T-helper 1 cell treated with Interleukin-12 subunit alpha and Interleukin-12 subunit beta and Interleukin-4 antibody, amounts not matched to agents 30 μg/mL and 1 μg/mL, for 36 hours (primary cell): ENCODE measurements around the gene SLC25A29.

Experiments
- H3K27ac Mint-ChIP-seq: one replicate; pipeline ENCODE4 v1.8.0; 2021; ENCODE audit warnings: mild to moderate bottlenecking, mixed read lengths
- H3K27me3 Mint-ChIP-seq: one replicate; pipeline ENCODE4 v1.8.0; 2021; ENCODE audit warnings: low read depth, mixed read lengths
- H3K36me3 Mint-ChIP-seq: one replicate; pipeline ENCODE4 v1.8.0; 2021; ENCODE audit warnings: low read depth, mixed read lengths
- H3K4me1 Mint-ChIP-seq: one replicate; pipeline ENCODE4 v1.8.0; 2021; ENCODE audit warnings: low read depth, mixed read lengths
- H3K4me3 Mint-ChIP-seq: one replicate; pipeline ENCODE4 v1.8.0; 2021; ENCODE audit warnings: mild to moderate bottlenecking, moderate library complexity, mixed read lengths
- H3K9me3 Mint-ChIP-seq: one replicate; pipeline ENCODE4 v1.8.0; 2021; ENCODE audit warnings: mixed read lengths

Gene SLC25A29

GRCh38 chr14:100268591-100269207, 37.5 kb downstream of the SLC25A29 start:
- Mint-ChIP-seq H3K9me3 (no peaks in the 10 kb centered on the region), H3K4me3 (no peak overlapping the region), H3K4me1 (peaks cover 20% of the 10 kb centered on the region), H3K36me3 (peaks cover 6% of the 10 kb centered on the region), H3K27me3 (no peaks in the 10 kb centered on the region), H3K27ac (no peak overlapping the region)

- H3K9me3 Mint-ChIP-seq, result no peaks in the 10 kb centered on the region
- peaks cover 6% of the 10 kb centered on the region for H3K36me3 Mint-ChIP-seq
- H3K4me3 Mint-ChIP-seq, result no peak overlapping the region
- no peak overlapping the region for H3K27ac Mint-ChIP-seq
- peaks cover 20% of the 10 kb centered on the region for H3K4me1 Mint-ChIP-seq
- no peaks in the 10 kb centered on the region for H3K27me3 Mint-ChIP-seq
Observed at GRCh38 chr14:100267990-100268389, 38.3 kb downstream of the SLC25A29 start.

GRCh38 chr14:100263141-100263540, 43.1 kb downstream of the SLC25A29 start:
- peaks cover 44% of the 10 kb centered on the region for H3K4me1 Mint-ChIP-seq
- peaks cover 8% of the 10 kb centered on the region for H3K36me3 Mint-ChIP-seq
- no peak overlapping the region for H3K4me3 Mint-ChIP-seq
- H3K27me3 Mint-ChIP-seq, result no peaks in the 10 kb centered on the region
- H3K27ac Mint-ChIP-seq, result no peak overlapping the region
- H3K9me3 Mint-ChIP-seq, result no peaks in the 10 kb centered on the region

GRCh38 chr14:100262545-100262944, 43.7 kb downstream of the SLC25A29 start:
- H3K27me3 Mint-ChIP-seq, result no peaks in the 10 kb centered on the region
- peaks cover 8% of the 10 kb centered on the region for H3K36me3 Mint-ChIP-seq
- no peak overlapping the region for H3K4me3 Mint-ChIP-seq
- no peaks in the 10 kb centered on the region for H3K9me3 Mint-ChIP-seq
- H3K27ac Mint-ChIP-seq, result no peak overlapping the region
- H3K4me1 Mint-ChIP-seq, result peaks cover 48% of the 10 kb centered on the region

- H3K9me3 Mint-ChIP-seq, result no peaks in the 10 kb centered on the region
- H3K4me3 Mint-ChIP-seq, result no peak overlapping the region
- H3K36me3 Mint-ChIP-seq, result peaks cover 8% of the 10 kb centered on the region
- H3K27ac Mint-ChIP-seq, result peak overlapping the region; percentile 80
- H3K4me1 Mint-ChIP-seq, result peaks cover 55% of the 10 kb centered on the region
- no peaks in the 10 kb centered on the region for H3K27me3 Mint-ChIP-seq
Observed at GRCh38 chr14:100261621-100262020, 44.6 kb downstream of the SLC25A29 start.

- no peaks in the 10 kb centered on the region for H3K9me3 Mint-ChIP-seq
- H3K4me1 Mint-ChIP-seq, result peaks cover 51% of the 10 kb centered on the region
- no peak overlapping the region for H3K4me3 Mint-ChIP-seq
- no peak overlapping the region for H3K27ac Mint-ChIP-seq
- H3K36me3 Mint-ChIP-seq, result peaks cover 2% of the 10 kb centered on the region
- no peaks in the 10 kb centered on the region for H3K27me3 Mint-ChIP-seq
Observed at GRCh38 chr14:100256339-100256895, 49.8 kb downstream of the SLC25A29 start.

- Mint-ChIP-seq H3K4me1 (peaks cover 40% of the 10 kb centered on the region), H3K27me3 (no peaks in the 10 kb centered on the region), H3K36me3 (no peaks in the 10 kb centered on the region), H3K4me3 (no peak overlapping the region), H3K27ac (no peak overlapping the region), H3K9me3 (no peaks in the 10 kb centered on the region)
Observed at GRCh38 chr14:100252684-100253083, 53.6 kb downstream of the SLC25A29 start.

GRCh38 chr14:100250732-100251465, 55.3 kb downstream of the SLC25A29 start:
- H3K36me3 Mint-ChIP-seq, result no peaks in the 10 kb centered on the region
- no peak overlapping the region for H3K27ac Mint-ChIP-seq
- no peaks in the 10 kb centered on the region for H3K9me3 Mint-ChIP-seq
- peaks cover 38% of the 10 kb centered on the region for H3K4me1 Mint-ChIP-seq
- H3K4me3 Mint-ChIP-seq, result no peak overlapping the region
- H3K27me3 Mint-ChIP-seq, result no peaks in the 10 kb centered on the region

GRCh38 chr14:100246809-100247428, 59.3 kb downstream of the SLC25A29 start:
- H3K27ac Mint-ChIP-seq, result no peak overlapping the region
- H3K4me1 Mint-ChIP-seq, result peaks cover 44% of the 10 kb centered on the region
- H3K27me3 Mint-ChIP-seq, result no peaks in the 10 kb centered on the region
- peaks cover 10% of the 10 kb centered on the region for H3K36me3 Mint-ChIP-seq
- H3K4me3 Mint-ChIP-seq, result no peak overlapping the region
- no peaks in the 10 kb centered on the region for H3K9me3 Mint-ChIP-seq

GRCh38 chr14:100243020-100243419, 63.2 kb downstream of the SLC25A29 start:
- no peaks in the 10 kb centered on the region for H3K9me3 Mint-ChIP-seq
- no peaks in the 10 kb centered on the region for H3K27me3 Mint-ChIP-seq
- peaks cover 42% of the 10 kb centered on the region for H3K4me1 Mint-ChIP-seq
- no peak overlapping the region for H3K27ac Mint-ChIP-seq
- peaks cover 19% of the 10 kb centered on the region for H3K36me3 Mint-ChIP-seq
- H3K4me3 Mint-ChIP-seq, result peak overlapping the region; percentile 51

- Mint-ChIP-seq H3K4me3 (peak overlapping the region; percentile 90), H3K36me3 (peaks cover 28% of the 10 kb centered on the region), H3K27ac (peak overlapping the region; percentile 90), H3K9me3 (no peaks in the 10 kb centered on the region), H3K27me3 (no peaks in the 10 kb centered on the region), H3K4me1 (peaks cover 45% of the 10 kb centered on the region)
Observed at GRCh38 chr14:100241279-100241678, 65.0 kb downstream of the SLC25A29 start.
